HEK293 (cell line): Measurements from ENCODE around the gene HMHB1.

ENCODE experiments used
- EGR2 ChIP-seq: fragments of 450-650 bp; formaldehyde crosslinking; IDR thresholded peaks from 2 replicates; pipeline ENCODE4 v1.5.1; 2016; ENCODE audit warnings: low read depth, missing biosample characterization, missing genetic modification characterization
- MYNN ChIP-seq: fragments of 450-650 bp; formaldehyde crosslinking; IDR thresholded peaks from 2 replicates; pipeline ENCODE4 v1.5.1; 2016; ENCODE audit warnings: missing biosample characterization, missing genetic modification characterization, borderline replicate concordance
- OSR2 ChIP-seq: fragments of 450-650 bp; formaldehyde crosslinking; IDR thresholded peaks from 2 replicates; pipeline ENCODE4 v1.5.1; 2016; ENCODE audit warnings: missing biosample characterization, missing genetic modification characterization
- SETDB1 ChIP-seq: IDR thresholded peaks from one replicate; pipeline ENCODE4 v1.6.1; 2017; ENCODE audit warnings: mild to moderate bottlenecking, low read length, moderate library complexity, mixed read lengths; ENCODE audit not compliant: insufficient read length
- ZNF10 ChIP-seq: fragments of 450-650 bp; formaldehyde crosslinking; IDR thresholded peaks from 2 replicates; pipeline ENCODE4 v1.5.1; 2017; ENCODE audit warnings: missing biosample characterization, missing genetic modification characterization
- ZNF157 ChIP-seq: fragments of 450-650 bp; formaldehyde crosslinking; IDR thresholded peaks from 2 replicates; pipeline ENCODE4 v1.5.1; 2016; ENCODE audit warnings: missing biosample characterization, missing genetic modification characterization
- ZNF214 ChIP-seq: fragments of 450-650 bp; formaldehyde crosslinking; IDR thresholded peaks from 2 replicates; pipeline ENCODE4 v1.5.1; 2017; ENCODE audit warnings: missing biosample characterization, mild to moderate bottlenecking, missing genetic modification characterization, borderline replicate concordance
- ZNF560 ChIP-seq: fragments of 450-650 bp; formaldehyde crosslinking; IDR thresholded peaks from 2 replicates; pipeline ENCODE4 v1.5.1; 2017; ENCODE audit warnings: missing biosample characterization, missing genetic modification characterization, borderline replicate concordance
- ZNF629 ChIP-seq: fragments of 450-650 bp; formaldehyde crosslinking; IDR thresholded peaks from 2 replicates; pipeline ENCODE4 v1.5.1; 2017; ENCODE audit warnings: missing biosample characterization, missing genetic modification characterization
- TF ChIP-seq, protein P1 (sequence below): fragments of 450-650 bp; formaldehyde crosslinking; IDR thresholded peaks from 2 replicates; pipeline ENCODE4 v1.5.1; 2016; ENCODE audit warnings: missing biosample characterization, missing genetic modification characterization
- TF ChIP-seq, protein P2 (sequence below): fragments of 450-650 bp; formaldehyde crosslinking; optimal IDR thresholded peaks from 2 replicates; pipeline ENCODE3; 2016; ENCODE audit warnings: missing biosample characterization, mild to moderate bottlenecking, missing genetic modification characterization
- TF ChIP-seq, protein P3 (sequence below): fragments of 450-650 bp; formaldehyde crosslinking; IDR thresholded peaks from 2 replicates; pipeline ENCODE4 v1.5.1; 2016; ENCODE audit warnings: missing biosample characterization, missing genetic modification characterization

DNA sequence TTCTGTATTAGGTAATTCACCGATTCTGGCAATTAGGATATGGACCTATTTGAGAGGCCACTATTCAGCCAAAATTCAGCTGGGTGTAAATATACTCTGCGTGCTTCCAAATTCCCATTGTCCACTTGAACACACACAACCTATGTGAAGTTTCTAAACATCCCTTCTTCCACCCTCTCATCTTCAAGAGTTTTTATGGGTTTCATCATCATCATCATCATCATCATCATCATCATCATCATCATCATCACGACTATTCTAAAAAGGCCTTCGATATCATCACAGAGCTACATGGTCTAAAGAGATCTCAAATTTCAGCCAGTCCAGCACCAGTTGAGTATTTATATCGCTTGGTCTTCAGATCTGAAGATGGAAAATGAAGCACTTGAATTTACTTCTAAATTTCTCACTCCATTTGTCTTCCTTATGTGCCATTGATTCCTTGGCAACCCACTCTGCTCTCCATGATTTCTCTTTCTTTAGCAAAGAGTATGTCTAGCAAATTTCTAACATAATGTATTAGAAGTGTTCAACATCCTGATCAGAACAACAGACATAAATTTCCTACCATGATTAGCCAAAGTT lies 49.2 kb upstream of the HMHB1 start:
- TF ChIP-seq, protein P1, sequence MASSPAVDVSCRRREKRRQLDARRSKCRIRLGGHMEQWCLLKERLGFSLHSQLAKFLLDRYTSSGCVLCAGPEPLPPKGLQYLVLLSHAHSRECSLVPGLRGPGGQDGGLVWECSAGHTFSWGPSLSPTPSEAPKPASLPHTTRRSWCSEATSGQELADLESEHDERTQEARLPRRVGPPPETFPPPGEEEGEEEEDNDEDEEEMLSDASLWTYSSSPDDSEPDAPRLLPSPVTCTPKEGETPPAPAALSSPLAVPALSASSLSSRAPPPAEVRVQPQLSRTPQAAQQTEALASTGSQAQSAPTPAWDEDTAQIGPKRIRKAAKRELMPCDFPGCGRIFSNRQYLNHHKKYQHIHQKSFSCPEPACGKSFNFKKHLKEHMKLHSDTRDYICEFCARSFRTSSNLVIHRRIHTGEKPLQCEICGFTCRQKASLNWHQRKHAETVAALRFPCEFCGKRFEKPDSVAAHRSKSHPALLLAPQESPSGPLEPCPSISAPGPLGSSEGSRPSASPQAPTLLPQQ (tag by site-specific recombination) = no peak
- TF ChIP-seq, protein P2, sequence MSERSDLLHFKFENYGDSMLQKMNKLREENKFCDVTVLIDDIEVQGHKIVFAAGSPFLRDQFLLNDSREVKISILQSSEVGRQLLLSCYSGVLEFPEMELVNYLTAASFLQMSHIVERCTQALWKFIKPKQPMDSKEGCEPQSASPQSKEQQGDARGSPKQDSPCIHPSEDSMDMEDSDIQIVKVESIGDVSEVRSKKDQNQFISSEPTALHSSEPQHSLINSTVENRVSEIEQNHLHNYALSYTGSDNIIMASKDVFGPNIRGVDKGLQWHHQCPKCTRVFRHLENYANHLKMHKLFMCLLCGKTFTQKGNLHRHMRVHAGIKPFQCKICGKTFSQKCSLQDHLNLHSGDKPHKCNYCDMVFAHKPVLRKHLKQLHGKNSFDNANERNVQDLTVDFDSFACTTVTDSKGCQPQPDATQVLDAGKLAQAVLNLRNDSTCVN (tag by site-specific recombination) = no peak
- TF ChIP-seq ZNF629 (tag by site-specific recombination) (no peak), ZNF560 (no peak), ZNF10 (tag by site-specific recombination) (no peak), SETDB1 (no peak), MYNN (tag by site-specific recombination) (no peak), EGR2 (no peak), ZNF214 (tag by site-specific recombination) (no peak), OSR2 (tag by site-specific recombination) (no peak), ZNF157 (tag by site-specific recombination) (no peak)
- TF ChIP-seq, protein P3, sequence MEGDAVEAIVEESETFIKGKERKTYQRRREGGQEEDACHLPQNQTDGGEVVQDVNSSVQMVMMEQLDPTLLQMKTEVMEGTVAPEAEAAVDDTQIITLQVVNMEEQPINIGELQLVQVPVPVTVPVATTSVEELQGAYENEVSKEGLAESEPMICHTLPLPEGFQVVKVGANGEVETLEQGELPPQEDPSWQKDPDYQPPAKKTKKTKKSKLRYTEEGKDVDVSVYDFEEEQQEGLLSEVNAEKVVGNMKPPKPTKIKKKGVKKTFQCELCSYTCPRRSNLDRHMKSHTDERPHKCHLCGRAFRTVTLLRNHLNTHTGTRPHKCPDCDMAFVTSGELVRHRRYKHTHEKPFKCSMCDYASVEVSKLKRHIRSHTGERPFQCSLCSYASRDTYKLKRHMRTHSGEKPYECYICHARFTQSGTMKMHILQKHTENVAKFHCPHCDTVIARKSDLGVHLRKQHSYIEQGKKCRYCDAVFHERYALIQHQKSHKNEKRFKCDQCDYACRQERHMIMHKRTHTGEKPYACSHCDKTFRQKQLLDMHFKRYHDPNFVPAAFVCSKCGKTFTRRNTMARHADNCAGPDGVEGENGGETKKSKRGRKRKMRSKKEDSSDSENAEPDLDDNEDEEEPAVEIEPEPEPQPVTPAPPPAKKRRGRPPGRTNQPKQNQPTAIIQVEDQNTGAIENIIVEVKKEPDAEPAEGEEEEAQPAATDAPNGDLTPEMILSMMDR (tag by site-specific recombination) = no peak
